Activated T-cell treated with anti-CD3 and anti-CD28 coated beads, Interleukin-2, amount 50 U/mL, for 72 hours (primary cell): ENCODE measurements around the gene SMIM27. TPM values are rescaled to one million over a fixed set of nuclear protein-coding genes. Genes with fewer than 3 reads are reported as not detected.
"Not testable (repeated sequence)": the region's sequence is repeated elsewhere in the genome, so short reads cannot be mapped to it uniquely, and the experiment has no call there.

Source experiments
- ATAC-seq, 2 donors: fragments of 150-1000 bp; cut with Tn5 transposase; replicated peaks in 1 of 2; 2 replicates each; pipeline ENCODE4 v1.10.0; 2021; ENCODE audit warnings: moderate library complexity in 2 of 2, mild to moderate bottlenecking in 1 of 2
- DNase-seq, 2 donors: peaks; one replicate each; pipeline ENCODE4 v3.0.0; 2021 to 2022; ENCODE audit warnings: mixed read lengths in 1 of 2
- H3K27ac Mint-ChIP-seq: one replicate; pipeline ENCODE4 v1.8.0; 2022; ENCODE audit warnings: mild to moderate bottlenecking, moderate library complexity, mixed read lengths
- H3K27me3 Mint-ChIP-seq: one replicate; pipeline ENCODE4 v1.8.0; 2022; ENCODE audit warnings: low read depth, mixed read lengths
- H3K36me3 Mint-ChIP-seq, 2 donors: one replicate each; pipeline ENCODE4 v1.8.0; 2022; ENCODE audit warnings: mixed read lengths in 2 of 2, mild to moderate bottlenecking in 1 of 2; ENCODE audit not compliant: insufficient read depth in 2 of 2
- H3K4me1 Mint-ChIP-seq: one replicate; pipeline ENCODE4 v1.8.0; 2022; ENCODE audit warnings: low read depth, mixed read lengths
- H3K4me3 Mint-ChIP-seq, 2 donors: one replicate each; pipeline ENCODE4 v1.8.0; 2022; ENCODE audit warnings: mild to moderate bottlenecking in 2 of 2, mixed read lengths in 2 of 2, moderate library complexity in 2 of 2
- H3K9me3 Mint-ChIP-seq, 2 donors: one replicate each; pipeline ENCODE4 v1.8.0; 2022; ENCODE audit warnings: mixed read lengths in 2 of 2
- total RNA-seq, 2 donors: library from RNA; stranded (reverse); gene quantifications; one replicate each; pipeline ENCODE4 v1.2.3, GENCODE V29; 2022

SMIM27 gene
- total RNA-seq, 2 donors from 2014 or later, result 54.4 to 63.5 TPM

DNA sequence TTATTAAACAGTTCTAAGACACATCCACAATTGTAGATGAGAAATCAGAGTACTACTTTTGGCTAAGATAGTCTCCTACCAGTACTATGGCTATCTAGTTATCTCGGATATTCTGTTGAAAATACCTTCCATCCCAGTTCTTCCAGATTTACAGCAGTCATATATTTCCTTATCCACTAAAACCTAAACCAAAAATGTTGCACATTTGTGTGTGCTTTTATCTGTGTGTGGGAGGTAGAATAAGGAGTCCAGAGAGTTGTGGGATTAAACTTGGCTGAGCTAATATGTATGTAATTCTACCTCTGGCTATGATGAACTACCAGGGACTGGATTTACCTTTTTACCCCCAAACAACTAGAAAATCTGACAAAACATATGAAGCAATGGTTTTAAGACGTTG lies 38.3 kb downstream of the SMIM27 start:
- no peaks in the 10 kb centered on the region for H3K36me3 Mint-ChIP-seq
- peaks cover 5% of the 10 kb centered on the region for H3K4me1 Mint-ChIP-seq
- no peak overlapping the region for H3K27ac Mint-ChIP-seq
- no peak overlapping the region for H3K4me3 Mint-ChIP-seq
- H3K9me3 Mint-ChIP-seq, result no peaks in the 10 kb centered on the region
- DNase-seq (no peak), ATAC-seq (no peak)
- H3K27me3 Mint-ChIP-seq, result peaks cover 28% of the 10 kb centered on the region

DNA sequence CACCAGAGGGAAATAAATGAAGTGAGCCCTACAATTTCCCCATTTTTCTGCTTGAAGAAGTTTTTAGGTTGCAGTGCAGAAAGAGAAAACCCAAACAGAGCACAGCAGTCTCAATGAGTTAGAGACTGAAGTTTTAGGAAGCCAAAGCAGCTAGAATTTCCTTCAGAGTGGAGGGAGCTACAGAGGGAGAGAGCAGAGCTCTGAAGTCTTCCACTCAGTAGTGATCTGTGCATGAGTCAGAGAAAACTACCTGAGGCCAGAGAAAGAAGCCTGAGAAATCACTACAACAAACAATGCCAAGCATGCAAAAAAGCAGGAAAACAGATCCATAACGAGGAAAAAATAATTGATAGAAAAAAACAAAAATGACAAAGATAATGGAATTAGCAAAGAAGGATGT lies 38.8 kb downstream of the SMIM27 start:
- H3K4me1 Mint-ChIP-seq, result peaks cover 5% of the 10 kb centered on the region
- no peak overlapping the region for H3K4me3 Mint-ChIP-seq
- DNase-seq (no peak), ATAC-seq (no peak)
- H3K27ac Mint-ChIP-seq, result no peak overlapping the region
- no peaks in the 10 kb centered on the region for H3K9me3 Mint-ChIP-seq
- peaks cover 24% of the 10 kb centered on the region for H3K27me3 Mint-ChIP-seq
- no peaks in the 10 kb centered on the region for H3K36me3 Mint-ChIP-seq

DNA sequence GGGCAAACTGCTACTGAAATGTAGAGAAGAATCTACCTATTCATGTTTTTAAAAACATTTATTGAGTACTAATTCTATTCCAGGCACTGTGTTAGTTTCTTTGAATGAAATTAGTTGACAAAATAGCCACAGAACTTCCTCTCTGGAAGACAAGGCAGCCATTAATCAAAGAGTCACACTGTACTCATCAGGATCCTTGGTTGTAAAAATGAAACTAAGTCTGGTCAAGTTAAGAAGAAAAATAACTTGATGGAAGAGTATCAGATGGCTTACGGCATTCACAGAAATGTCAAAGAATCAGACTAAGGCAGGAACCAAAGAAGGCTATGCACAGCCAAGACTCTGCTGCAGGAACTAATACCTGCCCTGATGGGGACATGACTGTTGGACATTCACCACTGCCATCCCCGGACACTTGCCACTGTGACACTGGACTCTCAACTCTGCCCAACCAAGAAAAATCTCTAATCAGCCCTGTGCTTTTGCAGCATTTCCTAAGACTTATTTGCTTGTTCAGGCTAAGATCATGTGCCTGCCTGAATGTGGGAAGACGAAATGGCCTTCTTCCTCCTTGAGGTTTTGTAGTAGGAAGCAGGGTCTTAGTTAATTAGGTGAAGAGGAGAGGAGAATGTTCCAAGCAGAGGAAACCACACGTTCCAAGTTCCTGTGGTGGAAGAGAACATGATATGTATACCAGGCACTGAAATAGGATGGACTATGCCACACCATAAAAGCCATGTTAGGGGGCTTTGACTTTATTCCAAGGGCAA lies 44.2 kb downstream of the SMIM27 start:
- Mint-ChIP-seq H3K27ac (no peak overlapping the region), H3K27me3 (peaks cover 39% of the 10 kb centered on the region), H3K4me3 (no peak overlapping the region), H3K9me3 (no peaks in the 10 kb centered on the region), H3K4me1 (no peaks in the 10 kb centered on the region), H3K36me3 (no peaks in the 10 kb centered on the region)
- DNase-seq (no peak), ATAC-seq (no peak)

DNA sequence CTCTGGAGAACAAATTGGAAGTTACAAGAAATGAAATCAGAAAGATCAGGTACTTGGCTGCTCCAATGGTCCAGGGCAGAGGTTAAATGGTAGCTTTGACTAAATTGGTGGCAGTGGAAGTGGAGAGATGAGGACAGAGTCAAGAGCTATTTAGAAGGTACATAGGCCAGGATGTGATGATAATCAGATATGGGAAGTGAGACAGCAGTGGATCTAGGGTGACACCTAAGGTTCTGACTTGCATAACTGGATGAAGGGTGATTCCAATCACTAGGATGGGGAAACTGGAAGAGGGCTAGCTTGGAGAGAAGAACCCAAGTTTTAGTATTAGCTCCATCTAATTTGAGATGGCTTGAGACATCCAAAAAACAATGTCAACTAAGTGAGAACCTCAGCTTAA lies 44.8 kb downstream of the SMIM27 start:
- Mint-ChIP-seq H3K4me3 (no peak overlapping the region), H3K9me3 (no peaks in the 10 kb centered on the region), H3K27ac (no peak overlapping the region), H3K36me3 (no peaks in the 10 kb centered on the region), H3K4me1 (no peaks in the 10 kb centered on the region), H3K27me3 (peaks cover 32% of the 10 kb centered on the region)
- ATAC-seq, result no peak
- no peak for DNase-seq

DNA sequence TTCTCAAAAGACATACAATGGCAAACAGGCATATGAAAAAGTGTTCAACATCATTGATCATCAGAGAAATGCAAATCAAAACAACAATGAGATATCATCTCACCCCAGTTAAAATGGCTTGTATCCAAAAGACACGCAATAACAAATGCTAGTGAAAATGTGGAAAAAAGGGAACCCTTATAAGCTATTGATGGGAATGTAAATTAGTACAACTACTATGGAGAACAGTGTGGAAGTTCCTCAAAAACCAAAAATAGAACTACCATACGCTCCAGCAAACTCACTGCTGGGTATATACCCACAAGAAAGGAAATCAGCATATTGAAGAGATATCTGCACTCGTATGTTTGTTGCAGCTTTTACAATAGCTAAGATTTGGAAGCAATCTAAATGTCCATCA lies 46.9 kb downstream of the SMIM27 start:
- ATAC-seq, H3K36me3 Mint-ChIP-seq, DNase-seq, H3K4me3 Mint-ChIP-seq, H3K9me3 Mint-ChIP-seq, H3K27ac Mint-ChIP-seq, H3K4me1 Mint-ChIP-seq: not testable (repeated sequence)
- H3K27me3 Mint-ChIP-seq, result peaks cover 28% of the 10 kb centered on the region

Other genes starting within 250 kb of the SMIM27 start
- 10 to 100 TPM; 10.1 to 16.6 TPM for gene ACO1, start 167.7 kb upstream of the SMIM27 start, total RNA-seq
- 1 to 10 TPM; 7.9 to 8.6 TPM for gene RIGI, start 26.1 kb upstream of the SMIM27 start, total RNA-seq
- gene TOPORS, start 259 bp downstream of the SMIM27 start, total RNA-seq, result 10 to 100 TPM; 12.8 to 13.8 TPM
- 10 to 100 TPM; 29.2 to 31.7 TPM for gene NDUFB6, start 20.8 kb downstream of the SMIM27 start, total RNA-seq
- under 1 TPM in 1 of 2 donors, not detected in 1; 0.05 TPM for gene TAF1L, start 83.3 kb downstream of the SMIM27 start, total RNA-seq
- not detected for gene TMEM215, start 231.2 kb downstream of the SMIM27 start, total RNA-seq